Upper lobe of left lung (tissue), 6 donors: ENCODE data around the gene FOXA3. TPM values are rescaled to one million over a fixed set of nuclear protein-coding genes. Genes with fewer than 3 reads are reported as not detected.

ENCODE experiments used
- ATAC-seq, 2 donors: fragments of 200-7000 bp; cut with Tn5 transposase; one replicate each; pipeline ENCODE4 v1.9.1; 2022; ENCODE audit warnings: mild to moderate bottlenecking in 2 of 2, moderate library complexity in 2 of 2; ENCODE audit not compliant: low FRiP score in 2 of 2
- DNase-seq, 2 donors: peaks; one replicate each; pipeline ENCODE4 v3.0.0-alpha.2; 2019 to 2020
- H3K27ac ChIP-seq, 4 donors: fragments of 200-600 bp; sonication (generic); one replicate each; pipeline ENCODE4 v1.5.1; 2016 to 2019
- H3K27me3 ChIP-seq, 4 donors: fragments of 200-600 bp; sonication (generic); one replicate each; pipeline ENCODE4 v1.5.1; 2017 to 2019
- H3K36me3 ChIP-seq, 4 donors: fragments of 200-600 bp; sonication (generic); one replicate each; pipeline ENCODE4 v1.5.1; 2016 to 2019
- H3K4me1 ChIP-seq, 4 donors: fragments of 200-600 bp; sonication (generic); one replicate each; pipeline ENCODE4 v1.5.1; 2018 to 2019
- H3K4me3 ChIP-seq, 4 donors: fragments of 200-600 bp; sonication (generic); one replicate each; pipeline ENCODE4 v1.5.1; 2017 to 2019; ENCODE audit warnings: mild to moderate bottlenecking in 2 of 4, moderate library complexity in 1 of 4
- H3K9me3 ChIP-seq, 4 donors: fragments of 200-600 bp; sonication (generic); one replicate each; pipeline ENCODE4 v1.5.1; 2018 to 2019
- CTCF ChIP-seq, 6 experiments: fragments of 450-650 bp in 4 of 6; fragments of 200-600 bp in 2 of 6; sonication (generic) in 2 of 6; IDR thresholded peaks; one replicate each; pipeline ENCODE4 v1.5.1; 2016 to 2019; ENCODE audit warnings: antibody characterized with exemption in 6 of 6
- EP300 ChIP-seq, 4 donors: sonication (generic); formaldehyde crosslinking; IDR thresholded peaks; one replicate each; pipeline ENCODE4 v1.5.1; 2017; ENCODE audit warnings: antibody characterized with exemption in 4 of 4, control low read depth in 2 of 4
- POLR2A ChIP-seq, 4 donors: fragments of 450-650 bp; IDR thresholded peaks; one replicate each; pipeline ENCODE4 v1.5.1; 2016 to 2017; ENCODE audit warnings: antibody characterized with exemption in 4 of 4, mild to moderate bottlenecking in 2 of 4
- POLR2AphosphoS5 ChIP-seq, 2 donors: sonication (generic); formaldehyde crosslinking; IDR thresholded peaks; one replicate each; pipeline ENCODE4 v1.5.1; 2017; ENCODE audit warnings: antibody characterized with exemption in 2 of 2
- WGBS, 2 donors: methylation state at CpG; one replicate each; pipeline ENCODE4 v1.1.5; 2017 to 2018; 5-methylcytosine and 5-hydroxymethylcytosine counted together
- total RNA-seq, 6 donors: library from RNA; depleted of rRNA in 4 of 6; stranded (reverse); fragments of >200 nt in 4 of 6; gene quantifications; one replicate each; pipeline versions ENCODE4 v1.1.0 to v1.2.1, GENCODE V29; 2016 to 2021
- donor health status: DM: no; HTN: no; CAD: no; lungs with moderate emphysema.
- donor health status: DM: no; HTN: yes; CAD: no; lungs with severe emphysema.

The FOXA3 gene
- total RNA-seq, 6 donors from 2014 or later = 0.46 to 1.2 (median 0.46) TPM; not detected in 3

DNA sequence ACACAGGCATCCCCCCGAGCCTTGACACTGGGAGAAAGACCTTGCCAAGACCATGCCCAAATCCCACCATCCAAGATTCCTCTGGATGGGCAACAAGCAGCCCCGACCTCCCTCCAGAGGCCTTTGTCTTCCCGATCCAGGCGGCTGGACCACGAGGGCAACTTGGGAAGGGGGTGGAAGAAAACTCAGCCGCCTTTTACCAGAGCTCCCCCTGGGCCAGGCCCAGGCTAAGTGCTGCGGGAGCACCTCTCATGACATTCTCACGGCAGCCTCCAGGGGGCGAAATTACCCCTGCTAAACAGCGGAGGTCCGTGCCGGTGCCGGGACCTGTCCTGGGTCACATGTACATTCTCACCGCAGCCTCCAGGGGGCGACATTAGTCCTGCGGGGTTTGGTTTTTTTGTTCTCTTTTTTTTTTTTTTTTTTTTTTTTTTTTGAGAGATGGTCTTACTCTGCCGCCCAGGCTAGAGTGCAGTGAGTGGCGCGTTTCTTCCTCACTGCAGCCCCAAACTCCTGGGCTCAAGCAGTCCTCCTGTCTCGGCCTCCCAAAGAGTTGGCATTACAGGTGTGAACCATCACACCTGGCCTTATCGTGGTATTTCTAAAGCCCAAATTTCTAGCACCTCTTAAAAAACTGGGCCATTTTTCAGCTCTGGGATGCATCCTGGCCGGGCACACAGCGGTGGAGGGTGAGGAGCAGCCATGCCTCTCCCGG lies 47.0 kb upstream of the FOXA3 start:
- TF ChIP-seq CTCF (IDR thresholded peaks at IDR 0.05) (peak; percentile 94 to 97 (median 96)), POLR2A (IDR thresholded peaks at IDR 0.05) (no peak), POLR2AphosphoS5 (IDR thresholded peaks at IDR 0.05) (peak in 1 of 2 donors; percentile 13), EP300 (IDR thresholded peaks at IDR 0.05) (no peak)
- Histone ChIP-seq H3K9me3 (no peaks in the 10 kb centered on the region), H3K4me3 (no peak overlapping the region), H3K27me3 (no peaks in the 10 kb centered on the region), H3K36me3 (peaks cover 0 to 35% (median 21%) of the 10 kb centered on the region in 4 donors), H3K4me1 (peaks cover 0 to 16% (median 2%) of the 10 kb centered on the region in 4 donors), H3K27ac (no peak overlapping the region)
- DNase-seq = peak; percentile 64 to 96
- ATAC-seq = peak; percentile 94 to 95
- 17 to 22% methylated on average over 23 of the region's 24 CpGs for WGBS, 2 donors

- TF ChIP-seq EP300 (IDR thresholded peaks at IDR 0.05) (no peak), POLR2A (IDR thresholded peaks at IDR 0.05) (no peak), POLR2AphosphoS5 (IDR thresholded peaks at IDR 0.05) (no peak), CTCF (IDR thresholded peaks at IDR 0.05) (no peak)
- no peak overlapping the region for H3K27ac ChIP-seq
- DNase-seq (peak in 1 of 2 donors; percentile 51), ATAC-seq (no peak)
- H3K9me3 ChIP-seq = no peaks in the 10 kb centered on the region
- no peaks in the 10 kb centered on the region for H3K27me3 ChIP-seq
- H3K4me1 ChIP-seq = peaks cover 0 to 16% (median 2%) of the 10 kb centered on the region in 4 donors
- peaks cover 0 to 41% (median 27%) of the 10 kb centered on the region in 4 donors for H3K36me3 ChIP-seq
- H3K4me3 ChIP-seq = no peak overlapping the region
- 88 to 90% methylated on average over 15 to 19 of the region's 19 CpGs for WGBS, 2 donors
Observed at GRCh38 chr19:45817725-45818301, 46.3 kb upstream of the FOXA3 start.

DNA sequence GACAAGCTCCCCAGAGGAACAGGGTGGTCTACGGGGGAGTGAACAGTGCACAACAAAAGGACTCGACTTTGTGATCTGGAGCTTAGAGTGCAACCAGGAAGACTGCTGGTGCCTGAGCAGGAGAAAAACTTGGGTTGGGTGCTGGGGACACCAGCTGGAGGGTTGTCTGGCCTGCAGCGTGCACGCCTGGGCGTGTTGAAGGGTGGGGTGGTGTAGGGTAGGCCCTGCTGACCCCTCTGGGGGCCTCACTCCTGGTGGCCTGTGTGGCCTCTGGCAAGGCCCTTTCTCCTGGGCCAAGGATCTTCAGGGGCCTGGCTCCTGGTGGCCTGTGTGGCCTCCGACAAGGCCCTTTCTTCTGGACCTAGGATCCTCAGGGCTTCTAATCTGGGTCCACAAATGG lies 44.4 kb upstream of the FOXA3 start:
- no peak for TF ChIP-seq CTCF (IDR thresholded peaks at IDR 0.05)
- TF ChIP-seq EP300 (IDR thresholded peaks at IDR 0.05) = no peak
- TF ChIP-seq POLR2AphosphoS5 (IDR thresholded peaks at IDR 0.05) = no peak
- TF ChIP-seq POLR2A (IDR thresholded peaks at IDR 0.05) = no peak
- Histone ChIP-seq H3K4me1 (peaks cover 0 to 16% (median 2%) of the 10 kb centered on the region in 4 donors), H3K27ac (no peak overlapping the region), H3K9me3 (no peaks in the 10 kb centered on the region), H3K27me3 (no peaks in the 10 kb centered on the region), H3K4me3 (no peak overlapping the region), H3K36me3 (peaks cover under 1 to 61% (median 44%) of the 10 kb centered on the region in 4 donors)
- no peak for ATAC-seq
- DNase-seq = peak in 1 of 2 donors; percentile 68
- WGBS, 2 donors = 91 to 95% methylated on average over 5 to 6 of the region's 6 CpGs

DNA sequence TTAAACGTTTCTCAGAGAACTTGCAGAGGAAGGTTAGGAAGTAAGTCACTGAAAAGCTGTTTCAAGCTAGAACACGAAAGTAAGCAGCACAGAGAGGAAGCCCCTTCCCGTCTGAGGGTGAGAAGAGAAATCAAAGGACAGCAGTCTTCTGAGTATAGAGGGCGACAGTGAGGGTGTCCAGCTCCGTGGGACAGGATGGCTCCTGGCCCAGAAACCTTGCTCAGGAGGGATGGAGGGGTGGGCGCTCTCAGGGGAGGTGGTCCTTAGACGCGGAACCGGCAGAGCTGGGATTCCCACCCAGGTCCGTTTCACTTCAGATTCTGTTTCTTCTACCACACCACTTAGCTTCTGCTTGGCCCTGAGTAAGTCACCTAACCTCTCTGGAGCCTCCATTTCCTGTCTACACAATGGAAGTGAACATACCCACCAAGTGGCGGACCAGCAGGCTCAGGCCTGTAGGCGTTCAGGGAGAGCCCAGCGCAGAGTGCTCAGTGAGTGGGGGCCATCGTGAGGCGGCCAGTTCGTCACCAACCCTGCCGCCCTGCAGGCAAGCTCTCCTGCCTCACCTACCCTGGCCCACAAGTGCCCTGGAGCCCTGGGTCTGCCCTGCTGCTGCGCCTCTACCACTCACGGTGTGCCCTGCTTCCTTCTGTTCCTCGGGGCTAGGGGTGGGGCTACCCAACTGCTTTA lies 43.6 kb upstream of the FOXA3 start:
- Histone ChIP-seq H3K4me3 (no peak overlapping the region), H3K9me3 (no peaks in the 10 kb centered on the region), H3K27me3 (no peaks in the 10 kb centered on the region), H3K4me1 (peaks cover 0 to 12% (median 2%) of the 10 kb centered on the region in 4 donors), H3K27ac (no peak overlapping the region), H3K36me3 (peaks cover 5 to 69% (median 52%) of the 10 kb centered on the region in 4 donors)
- ATAC-seq (no peak), DNase-seq (peak in 1 of 2 donors; percentile 55)
- WGBS, 2 donors = 79 to 84% methylated on average over 16 to 20 of the region's 20 CpGs
- no peak for TF ChIP-seq POLR2AphosphoS5 (IDR thresholded peaks at IDR 0.05)
- TF ChIP-seq EP300 (IDR thresholded peaks at IDR 0.05) = no peak
- TF ChIP-seq POLR2A (IDR thresholded peaks at IDR 0.05) = no peak
- TF ChIP-seq CTCF (IDR thresholded peaks at IDR 0.05) = no peak
